NCI-H146 treated with DMSO at 0.1 percent for 48 hours (cell line): Measurements from ENCODE around the gene ALDH1B1.
"Not testable (repeated sequence)": the region's sequence is repeated elsewhere in the genome, so short reads cannot be mapped to it uniquely, and the experiment has no call there.

Source experiments
- DNase-seq: peaks from one replicate; lab custom pipeline; 2025; ENCODE audit not compliant: unreplicated experiment; lab: John Stamatoyannopoulos, UW

Gene ALDH1B1

GRCh38 chr9:38360839-38361472, 31.5 kb upstream of the ALDH1B1 start:
- peak; percentile 88 for DNase-seq

GRCh38 chr9:38361473-38361850, 31.0 kb upstream of the ALDH1B1 start:
- DNase-seq = peak; percentile 72

GRCh38 chr9:38362852-38363588, 29.5 kb upstream of the ALDH1B1 start:
- peak; percentile 68 for DNase-seq

GRCh38 chr9:38363589-38363925, 28.9 kb upstream of the ALDH1B1 start:
- no peak for DNase-seq

- no peak for DNase-seq
Measured at GRCh38 chr9:38367898-38368297, 24.6 kb upstream of the ALDH1B1 start.

- no peak for DNase-seq
Measured at GRCh38 chr9:38368731-38369130, 23.8 kb upstream of the ALDH1B1 start.

- no peak for DNase-seq
Measured at GRCh38 chr9:38370176-38370575, 22.3 kb upstream of the ALDH1B1 start.

- DNase-seq = peak; percentile 84
Measured at GRCh38 chr9:38371495-38371894, 21.0 kb upstream of the ALDH1B1 start.

- no peak for DNase-seq
Measured at GRCh38 chr9:38372762-38373619, 19.5 kb upstream of the ALDH1B1 start.

- DNase-seq = no peak
Measured at GRCh38 chr9:38373679-38374078, 18.8 kb upstream of the ALDH1B1 start.

GRCh38 chr9:38374847-38375571, 17.5 kb upstream of the ALDH1B1 start:
- no peak for DNase-seq

GRCh38 chr9:38375572-38375963, 16.9 kb upstream of the ALDH1B1 start:
- no peak for DNase-seq

GRCh38 chr9:38376021-38376670, 16.4 kb upstream of the ALDH1B1 start:
- no peak for DNase-seq

- DNase-seq = not testable (repeated sequence)
Measured at GRCh38 chr9:38377336-38378083, 15.0 kb upstream of the ALDH1B1 start.

GRCh38 chr9:38380230-38380871, 12.2 kb upstream of the ALDH1B1 start:
- DNase-seq = peak; percentile 74

- peak; percentile 100 for DNase-seq
Measured at GRCh38 chr9:38380872-38381534, 11.5 kb upstream of the ALDH1B1 start.

- DNase-seq = peak; percentile 88
Measured at GRCh38 chr9:38382141-38382540, 10.4 kb upstream of the ALDH1B1 start.

GRCh38 chr9:38384990-38385848, 7.3 kb upstream of the ALDH1B1 start:
- DNase-seq = no peak
